H9 (cell line): ENCODE data around the gene RAI14. TPM values are rescaled to one million over a fixed set of nuclear protein-coding genes. Genes with fewer than 3 reads are reported as not detected.
A peak's percentile ranks its signal among the peaks of the same experiment; 100 is the strongest.

ENCODE experiments used
- DNase-seq: peaks from one replicate; pipeline ENCODE4 v3.0.0-alpha.2; 2017
- H2AFZ ChIP-seq: one replicate; pipeline ENCODE4 v1.6.1; 2013; ENCODE audit warnings: mild to moderate bottlenecking, low read length, control low read depth, moderate library complexity
- H2AK5ac ChIP-seq: 2 replicates; pipeline ENCODE4 v1.6.1; 2013; ENCODE audit warnings: low read length, control low read depth, mixed read lengths; ENCODE audit not compliant: insufficient read length
- H2BK120ac ChIP-seq: one replicate; pipeline ENCODE4 v1.6.1; 2013; ENCODE audit warnings: low read depth, mild to moderate bottlenecking, low read length, control low read depth, inconsistent platforms; ENCODE audit not compliant: poor library complexity, severe bottlenecking
- H2BK12ac ChIP-seq: 2 replicates; pipeline ENCODE4 v1.6.1; 2013; ENCODE audit warnings: low read length, control low read depth, mixed read lengths, low read depth; ENCODE audit not compliant: insufficient read length
- H2BK15ac ChIP-seq: 2 replicates; pipeline ENCODE4 v1.6.1; 2013; ENCODE audit warnings: low read depth, low read length, control low read depth
- H2BK20ac ChIP-seq: one replicate; pipeline ENCODE4 v1.6.1; 2013; ENCODE audit warnings: low read depth, mild to moderate bottlenecking, low read length, control low read depth, inconsistent platforms; ENCODE audit not compliant: poor library complexity, severe bottlenecking
- H2BK5ac ChIP-seq: 2 replicates; pipeline ENCODE4 v1.6.1; 2013; ENCODE audit warnings: low read length, control low read depth, mixed read lengths; ENCODE audit not compliant: insufficient read length
- H3K14ac ChIP-seq: 2 replicates; pipeline ENCODE4 v1.6.1; 2013; ENCODE audit warnings: low read length, control low read depth; ENCODE audit not compliant: insufficient read depth
- H3K18ac ChIP-seq: 2 replicates; pipeline ENCODE4 v1.6.1; 2013; ENCODE audit warnings: low read depth, mild to moderate bottlenecking, mixed read lengths, low read length, control low read depth; ENCODE audit not compliant: insufficient read length
- H3K23ac ChIP-seq: 2 replicates; pipeline ENCODE4 v1.6.1; 2013; ENCODE audit warnings: low read length, control low read depth, mixed read lengths, low read depth; ENCODE audit not compliant: insufficient read length
- H3K23me2 ChIP-seq: 2 replicates; pipeline ENCODE4 v1.6.1; 2013; ENCODE audit warnings: low read depth, mild to moderate bottlenecking, mixed read lengths, low read length, control low read depth; ENCODE audit not compliant: insufficient read length, poor library complexity, severe bottlenecking
- H3K27ac ChIP-seq: 2 replicates; pipeline ENCODE4 v1.5.1; 2013; ENCODE audit warnings: low read length, control low read depth, mixed read lengths, low read depth; ENCODE audit not compliant: insufficient read length
- H3K27me3 ChIP-seq: 2 replicates; pipeline ENCODE4 v1.6.1; 2013; ENCODE audit warnings: low read length, control low read depth, inconsistent platforms; ENCODE audit not compliant: insufficient read depth
- H3K4ac ChIP-seq: 2 replicates; pipeline ENCODE4 v1.6.1; 2013; ENCODE audit warnings: low read depth, mild to moderate bottlenecking, control low read depth, inconsistent platforms, low read length, moderate library complexity
- H3K4me1 ChIP-seq: 2 replicates; pipeline ENCODE4 v1.6.1; 2013; ENCODE audit warnings: low read length, control low read depth, inconsistent platforms; ENCODE audit not compliant: insufficient read depth
- H3K4me2 ChIP-seq: 2 replicates; pipeline ENCODE4 v1.6.1; 2013; ENCODE audit warnings: low read length, control low read depth, mixed read lengths; ENCODE audit not compliant: insufficient read length, insufficient read depth
- H3K56ac ChIP-seq: 2 replicates; pipeline ENCODE4 v1.6.1; 2013; ENCODE audit warnings: low read depth, mild to moderate bottlenecking, mixed read lengths, low read length, control low read depth; ENCODE audit not compliant: insufficient read length
- H3K79me1 ChIP-seq: 2 replicates; pipeline ENCODE4 v1.6.1; 2013; ENCODE audit warnings: low read depth, mild to moderate bottlenecking, moderate library complexity, low read length, control low read depth, inconsistent platforms; ENCODE audit not compliant: insufficient read depth, poor library complexity, severe bottlenecking
- H3K79me2 ChIP-seq: 2 replicates; pipeline ENCODE4 v1.6.1; 2013; ENCODE audit warnings: low read length, control low read depth, inconsistent platforms; ENCODE audit not compliant: insufficient read depth
- H3K9ac ChIP-seq: 2 replicates; pipeline ENCODE4 v1.6.1; 2013; ENCODE audit warnings: low read length, control low read depth, mixed read lengths; ENCODE audit not compliant: insufficient read length; ENCODE audit errors: extremely low read depth
- H3K9me3 ChIP-seq: one replicate; pipeline ENCODE4 v1.6.1; 2013; ENCODE audit warnings: low read depth, low read length, inconsistent platforms; ENCODE audit not compliant: control insufficient read depth
- H3T11ph ChIP-seq: one replicate; pipeline ENCODE4 v1.6.1; 2013; ENCODE audit warnings: mild to moderate bottlenecking, low read length, control low read depth, inconsistent platforms
- H4K20me1 ChIP-seq: one replicate; pipeline ENCODE4 v1.6.1; 2013; ENCODE audit not compliant: control insufficient read depth, insufficient read length, insufficient read depth
- H4K5ac ChIP-seq: 2 replicates; pipeline ENCODE4 v1.6.1; 2013; ENCODE audit warnings: low read depth, mild to moderate bottlenecking, mixed read lengths, low read length, control low read depth; ENCODE audit not compliant: insufficient read length
- H4K8ac ChIP-seq: replicated peaks from 2 replicates; pipeline ENCODE4 v1.6.1; 2013; ENCODE audit warnings: low read length, control low read depth, mixed read lengths, low read depth; ENCODE audit not compliant: insufficient read length
- H4K91ac ChIP-seq: 2 replicates; pipeline ENCODE4 v1.6.1; 2013; ENCODE audit warnings: low read depth, mild to moderate bottlenecking, moderate library complexity, mixed read lengths, low read length, control low read depth; ENCODE audit not compliant: insufficient read length
- H3K27ac Mint-ChIP-seq, 3 experiments: 2 replicates in 2 of 3; 3 replicates in 1 of 3; pipeline ENCODE4 v1.8.0; 2020 to 2021; ENCODE audit warnings: mixed read lengths in 3 of 3, mild to moderate bottlenecking in 1 of 3, moderate library complexity in 1 of 3
- H3K27me3 Mint-ChIP-seq: 2 replicates; pipeline ENCODE4 v1.8.0; 2021; ENCODE audit warnings: low read depth, mild to moderate bottlenecking, moderate library complexity, mixed read lengths
- H3K36me3 Mint-ChIP-seq, 3 experiments: 2 replicates in 2 of 3; 3 replicates in 1 of 3; pipeline ENCODE4 v1.8.0; 2020 to 2021; ENCODE audit warnings: low read depth in 3 of 3, mixed read lengths in 3 of 3; ENCODE audit not compliant: insufficient read depth in 1 of 3
- H3K4me1 Mint-ChIP-seq, 2 experiments: 2 replicates each; pipeline ENCODE4 v1.8.0; 2020; ENCODE audit warnings: mixed read lengths in 2 of 2
- H3K4me3 Mint-ChIP-seq, 2 experiments: 2 replicates in 1 of 2; 3 replicates in 1 of 2; pipeline ENCODE4 v1.8.0; 2020 to 2021; ENCODE audit warnings: mild to moderate bottlenecking in 2 of 2, mixed read lengths in 2 of 2, moderate library complexity in 1 of 2
- H3K9me3 Mint-ChIP-seq, 2 experiments: 2 replicates in 1 of 2; 3 replicates in 1 of 2; pipeline ENCODE4 v1.8.0; 2020; ENCODE audit warnings: mild to moderate bottlenecking in 2 of 2, mixed read lengths in 2 of 2, moderate library complexity in 1 of 2
- WGBS: extraction: QIAGEN DNeasy Blood & Tissue Kit; methylation state at CpG from one replicate; pipeline ENCODE4 v1.1.7; 2013; ENCODE audit warnings: missing lambda C conversion rate, low lambda C conversion rate, mixed read lengths; ENCODE audit not compliant: insufficient read length; ENCODE audit errors: extremely low coverage; 5-methylcytosine and 5-hydroxymethylcytosine counted together
- total RNA-seq: library from RNA; stranded (reverse); gene quantifications from 2 replicates; pipeline ENCODE4 v1.2.1, GENCODE V29; 2021
- TF ChIP-seq, protein P1 (sequence below): fragments of 200-600 bp; sonication (generic); conservative IDR thresholded peaks from 3 replicates; pipeline ENCODE4 v1.8.0; 2021; ENCODE audit warnings: antibody characterized with exemption, mild to moderate bottlenecking

RAI14 gene
- total RNA-seq, 1 experiment from 2014 or later = 127 TPM

DNA sequence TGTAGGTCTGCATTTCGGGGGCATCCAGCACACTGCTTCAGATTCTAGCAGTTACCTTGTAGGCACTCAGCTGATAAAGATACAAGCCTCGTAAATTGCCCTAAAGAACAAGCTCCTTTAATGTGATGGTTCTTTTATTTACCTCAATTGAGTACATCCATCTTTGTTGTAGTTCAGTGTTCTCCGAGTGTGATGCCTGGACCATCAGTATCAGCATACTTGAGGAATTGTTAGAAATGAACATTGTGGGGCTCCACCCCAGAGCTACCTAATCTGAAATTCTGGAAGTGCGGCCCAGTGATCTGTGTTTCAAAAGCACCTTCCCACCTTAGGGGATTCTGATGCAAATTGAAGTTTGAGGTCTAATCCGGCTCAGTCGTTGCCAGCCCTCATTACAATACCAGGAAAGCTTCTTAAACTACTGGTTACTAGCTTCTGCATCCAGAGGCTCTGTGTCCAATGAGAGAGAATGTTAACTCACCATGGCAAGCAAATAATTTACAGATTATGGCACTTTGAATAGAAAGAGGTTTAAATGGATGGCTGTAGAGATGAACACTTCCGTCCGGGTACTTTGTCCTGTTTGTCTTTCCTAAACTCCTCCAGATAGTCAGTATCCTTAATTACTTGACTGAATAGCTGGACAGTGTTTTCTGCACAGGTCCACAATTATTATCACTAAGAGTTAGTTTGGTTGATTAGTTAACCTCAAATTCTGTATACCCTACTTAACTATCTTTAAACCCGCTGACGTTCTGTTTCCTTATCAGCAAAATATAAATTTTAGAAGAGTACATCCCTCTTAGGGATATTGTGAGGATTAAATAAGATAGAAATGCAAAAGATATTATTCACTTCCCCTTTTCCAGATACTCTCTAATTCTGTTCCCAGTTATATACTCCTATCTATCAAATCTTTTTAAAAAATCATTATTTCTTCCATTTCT lies 47.9 kb downstream of the RAI14 start:
- peak; percentile 65 for DNase-seq
- TF ChIP-seq, protein P1, sequence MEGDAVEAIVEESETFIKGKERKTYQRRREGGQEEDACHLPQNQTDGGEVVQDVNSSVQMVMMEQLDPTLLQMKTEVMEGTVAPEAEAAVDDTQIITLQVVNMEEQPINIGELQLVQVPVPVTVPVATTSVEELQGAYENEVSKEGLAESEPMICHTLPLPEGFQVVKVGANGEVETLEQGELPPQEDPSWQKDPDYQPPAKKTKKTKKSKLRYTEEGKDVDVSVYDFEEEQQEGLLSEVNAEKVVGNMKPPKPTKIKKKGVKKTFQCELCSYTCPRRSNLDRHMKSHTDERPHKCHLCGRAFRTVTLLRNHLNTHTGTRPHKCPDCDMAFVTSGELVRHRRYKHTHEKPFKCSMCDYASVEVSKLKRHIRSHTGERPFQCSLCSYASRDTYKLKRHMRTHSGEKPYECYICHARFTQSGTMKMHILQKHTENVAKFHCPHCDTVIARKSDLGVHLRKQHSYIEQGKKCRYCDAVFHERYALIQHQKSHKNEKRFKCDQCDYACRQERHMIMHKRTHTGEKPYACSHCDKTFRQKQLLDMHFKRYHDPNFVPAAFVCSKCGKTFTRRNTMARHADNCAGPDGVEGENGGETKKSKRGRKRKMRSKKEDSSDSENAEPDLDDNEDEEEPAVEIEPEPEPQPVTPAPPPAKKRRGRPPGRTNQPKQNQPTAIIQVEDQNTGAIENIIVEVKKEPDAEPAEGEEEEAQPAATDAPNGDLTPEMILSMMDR = no peak
- Histone ChIP-seq H2BK5ac (no peak overlapping the region), H3K18ac (no peak overlapping the region), H3K4ac (no peak overlapping the region), H3K23me2 (no peaks in the 10 kb centered on the region), H4K91ac (no peak overlapping the region), H2BK20ac (no peak overlapping the region), H3K56ac (no peak overlapping the region), H3K23ac (no peak overlapping the region), H4K20me1 (no peaks in the 10 kb centered on the region), H4K8ac (no peak overlapping the region), H3K4me2 (peak overlapping the region; percentile 23), H3K27ac (peak overlapping the region; percentile 32), H3K14ac (no peak overlapping the region), H3K9me3 (no peaks in the 10 kb centered on the region), H3K4me1 (peaks cover 14% of the 10 kb centered on the region; the same call in 1 of the 2 replicates), H3K27me3 (no peaks in the 10 kb centered on the region), H3T11ph (no peak overlapping the region), H3K79me1 (peaks cover 6% of the 10 kb centered on the region), H2AFZ (no peak overlapping the region), H2AK5ac (no peak overlapping the region), H3K9ac (no peak overlapping the region), H2BK120ac (no peak overlapping the region), H3K79me2 (peaks cover 20% of the 10 kb centered on the region; the same call in 1 of the 2 replicates), H2BK15ac (no peak overlapping the region), H2BK12ac (no peak overlapping the region), H4K5ac (no peak overlapping the region)
- Mint-ChIP-seq H3K36me3 (peaks cover 11 to 21% (median 15%) of the 10 kb centered on the region in 3 experiments; a peak in 6 of 7 replicates), H3K27ac (peak overlapping the region; percentile 59 to 94 (median 93)), H3K27me3 (no peaks in the 10 kb centered on the region), H3K4me1 (peaks cover 64 to 75% of the 10 kb centered on the region in 2 experiments), H3K9me3 (no peaks in the 10 kb centered on the region; a peak in 1 of 5 replicates), H3K4me3 (peak overlapping the region; percentile 16 to 49; a peak in 4 of 5 replicates)
- whole genome bisulfite sequencing = no CpG with 5 or more reads among the region's 10 CpGs
